Activated naive CD4-positive, alpha-beta T cell treated with anti-CD3 and anti-CD28 coated beads, Interleukin-2, amount 10 ng/mL, durations not matched to agents 7 days and 5 days (primary cell): Measurements from ENCODE around the gene ECPAS.
"Not testable (repeated sequence)": the region's sequence is repeated elsewhere in the genome, so short reads cannot be mapped to it uniquely, and the experiment has no call there.

Experiments used
- CTCF ChIA-PET: fragments of 350-600 bp; sonication (Branson Sonifier 250); formaldehyde crosslinking; loops from one replicate; lab custom pipeline; 2021; ENCODE audit warnings: antibody characterized with exemption; lab: Charles Lee
- DNase-seq: peaks from one replicate; pipeline ENCODE4 v3.0.0-alpha.2; 2020
- H3K27ac Mint-ChIP-seq: one replicate; pipeline ENCODE4 v1.8.0; 2021; ENCODE audit warnings: mild to moderate bottlenecking, moderate library complexity, mixed read lengths
- H3K27me3 Mint-ChIP-seq: one replicate; pipeline ENCODE4 v1.8.0; 2021; ENCODE audit warnings: mild to moderate bottlenecking, mixed read lengths
- H3K36me3 Mint-ChIP-seq: one replicate; pipeline ENCODE4 v1.8.0; 2021; ENCODE audit warnings: mixed read lengths
- H3K4me1 Mint-ChIP-seq: one replicate; pipeline ENCODE4 v1.8.0; 2021; ENCODE audit warnings: mixed read lengths
- H3K4me3 Mint-ChIP-seq: one replicate; pipeline ENCODE4 v1.8.0; 2021; ENCODE audit warnings: mild to moderate bottlenecking, moderate library complexity, mixed read lengths
- H3K9me3 Mint-ChIP-seq: one replicate; pipeline ENCODE4 v1.8.0; 2021; ENCODE audit warnings: mixed read lengths

The ECPAS gene

DNA sequence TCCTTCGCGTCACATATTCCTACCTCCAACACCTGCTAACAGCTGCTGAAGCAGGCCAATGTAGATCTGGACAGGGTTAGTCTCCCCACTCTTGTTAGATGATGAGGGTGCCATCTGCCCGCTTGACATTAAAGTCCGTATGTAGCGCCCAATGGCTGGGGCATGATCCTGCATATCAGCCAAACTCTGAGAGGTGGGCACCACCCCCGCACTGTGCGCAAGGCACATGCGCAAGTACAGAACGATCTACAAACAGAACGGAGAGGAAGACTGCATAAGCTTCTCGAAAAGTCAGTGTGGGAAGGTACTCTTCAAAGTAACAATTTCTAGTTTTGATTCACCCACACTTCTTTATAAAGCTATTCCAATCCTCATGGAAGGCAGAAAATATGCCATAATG, 69.8 kb downstream of the ECPAS start:
- no peak for DNase-seq
- Mint-ChIP-seq H3K36me3 (peaks cover 57% of the 10 kb centered on the region), H3K9me3 (no peaks in the 10 kb centered on the region), H3K27me3 (no peaks in the 10 kb centered on the region), H3K27ac (no peak overlapping the region), H3K4me1 (no peaks in the 10 kb centered on the region), H3K4me3 (no peak overlapping the region)
- CTCF ChIA-PET = no interaction called here

DNA sequence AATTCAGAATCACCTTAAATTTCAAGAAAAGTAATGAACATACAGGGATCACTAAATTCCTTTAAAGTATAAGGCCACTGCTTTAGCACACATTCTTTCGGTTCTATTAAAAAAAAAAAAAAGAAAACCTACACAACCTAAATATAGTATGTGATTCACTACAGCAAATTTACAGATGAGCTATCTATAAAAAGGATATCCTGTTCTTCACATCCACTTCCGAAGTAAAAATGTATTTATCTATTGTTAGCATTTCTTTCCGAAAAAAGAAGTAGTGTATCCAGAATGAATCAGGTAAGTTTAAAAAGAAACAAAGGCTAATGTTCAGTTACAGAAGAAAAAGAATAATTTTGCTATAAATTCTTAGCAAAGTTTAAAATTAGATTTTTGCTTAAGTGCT, 70.2 kb downstream of the ECPAS start:
- H3K27ac Mint-ChIP-seq = no peak overlapping the region
- no peak overlapping the region for H3K4me3 Mint-ChIP-seq
- H3K4me1 Mint-ChIP-seq = no peaks in the 10 kb centered on the region
- DNase-seq = no peak
- peaks cover 58% of the 10 kb centered on the region for H3K36me3 Mint-ChIP-seq
- CTCF ChIA-PET = no interaction called here
- no peaks in the 10 kb centered on the region for H3K9me3 Mint-ChIP-seq
- no peaks in the 10 kb centered on the region for H3K27me3 Mint-ChIP-seq

DNA sequence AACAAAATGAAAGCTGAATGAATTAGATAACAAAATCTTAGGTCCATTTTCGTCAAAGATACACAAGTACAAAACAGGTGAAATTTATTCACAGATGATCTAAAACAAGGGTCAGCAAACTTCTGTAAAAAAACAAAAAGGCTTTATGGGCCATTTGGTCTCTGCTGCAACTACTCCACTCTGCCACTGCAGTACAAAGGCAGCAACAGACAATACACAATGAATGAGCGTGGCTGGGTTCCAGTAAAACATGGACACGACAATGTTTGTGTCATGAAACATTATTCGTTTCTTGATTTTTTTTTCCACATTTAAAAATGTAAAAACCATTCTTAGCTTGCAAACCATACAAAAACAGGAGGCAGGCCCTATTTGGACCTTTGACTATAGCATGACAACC, 71.9 kb downstream of the ECPAS start:
- CTCF ChIA-PET = no interaction called here
- Mint-ChIP-seq H3K4me1 (no peaks in the 10 kb centered on the region), H3K27ac (no peak overlapping the region)

DNA sequence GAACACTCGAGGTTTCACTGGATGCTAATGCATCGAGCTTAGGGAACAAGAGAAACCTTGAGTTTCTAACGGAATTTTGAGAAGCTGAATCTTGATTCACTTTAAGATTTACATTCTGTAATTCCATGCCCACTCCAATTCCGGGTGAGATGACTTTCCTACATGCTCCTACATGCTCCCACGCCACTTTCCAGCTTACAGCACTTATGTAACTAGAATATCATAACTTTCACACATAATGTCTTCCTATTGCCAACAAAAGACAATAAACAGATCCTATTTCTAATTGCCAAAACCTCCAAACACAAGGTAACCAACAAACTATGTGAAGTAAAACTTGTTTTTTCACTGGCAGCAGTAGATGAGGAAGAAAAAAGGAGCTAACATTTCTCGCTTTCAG, 72.9 kb downstream of the ECPAS start:
- Mint-ChIP-seq H3K4me3 (no peak overlapping the region), H3K27ac (no peak overlapping the region)
- CTCF ChIA-PET = no interaction called here

More for the DNA sequence above, 71.9 kb downstream of the ECPAS start:
- H3K36me3 Mint-ChIP-seq = peaks cover 71% of the 10 kb centered on the region
- no peaks in the 10 kb centered on the region for H3K9me3 Mint-ChIP-seq
- no peak for DNase-seq
- H3K27me3 Mint-ChIP-seq = no peaks in the 10 kb centered on the region
- no peak overlapping the region for H3K4me3 Mint-ChIP-seq

DNA sequence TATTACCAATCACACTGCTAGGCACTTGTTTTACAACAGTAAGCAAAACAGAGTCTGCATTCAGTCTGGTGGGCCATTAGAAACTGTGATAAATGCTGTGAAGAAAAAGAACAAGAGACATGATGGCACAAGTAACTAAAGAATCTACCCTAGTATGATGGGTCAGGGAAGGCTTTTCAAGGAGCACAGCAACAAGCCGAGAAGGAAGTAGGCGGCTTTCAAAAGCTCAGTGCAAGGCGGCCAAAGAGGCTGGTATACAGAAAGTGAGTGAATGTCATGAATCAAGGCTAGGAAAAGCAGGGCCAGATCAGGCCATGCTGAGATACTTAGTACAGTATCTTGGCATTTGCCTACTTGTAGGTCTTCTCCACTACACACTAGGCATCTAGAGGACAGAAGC, 76.4 kb downstream of the ECPAS start:
- Mint-ChIP-seq H3K4me3 (no peak overlapping the region), H3K9me3 (peaks cover 7% of the 10 kb centered on the region), H3K27ac (no peak overlapping the region), H3K27me3 (no peaks in the 10 kb centered on the region), H3K4me1 (peaks cover 2% of the 10 kb centered on the region), H3K36me3 (peaks cover 78% of the 10 kb centered on the region)
- DNase-seq = no peak
- CTCF ChIA-PET = no interaction called here

More for the DNA sequence above, 72.9 kb downstream of the ECPAS start:
- Mint-ChIP-seq H3K9me3 (no peaks in the 10 kb centered on the region), H3K4me1 (no peaks in the 10 kb centered on the region), H3K36me3 (peaks cover 69% of the 10 kb centered on the region), H3K27me3 (no peaks in the 10 kb centered on the region)
- DNase-seq = no peak

DNA sequence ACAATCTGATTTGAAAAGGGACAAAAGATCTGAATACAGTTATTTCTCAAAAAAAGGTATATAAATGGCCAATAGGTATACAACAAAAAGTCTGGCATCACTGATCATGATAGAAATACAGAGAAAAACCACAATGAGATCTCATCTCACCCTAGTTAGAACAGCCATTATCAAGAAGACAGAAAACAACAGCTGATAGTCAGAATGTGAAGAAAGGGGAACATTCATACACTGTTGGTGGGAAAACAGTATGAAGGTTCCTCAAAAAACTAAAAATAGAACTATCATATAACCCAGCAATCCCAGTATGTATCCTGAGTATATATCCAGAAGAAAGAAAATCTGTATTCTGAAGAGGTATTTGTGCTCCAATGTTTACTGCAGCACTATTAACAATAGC, 78.5 kb downstream of the ECPAS start:
- Mint-ChIP-seq H3K36me3 (peaks cover 83% of the 10 kb centered on the region), H3K4me1 (peaks cover 2% of the 10 kb centered on the region), H3K27me3 (no peaks in the 10 kb centered on the region), H3K9me3 (peaks cover 19% of the 10 kb centered on the region), H3K27ac (no peak overlapping the region), H3K4me3 (no peak overlapping the region)
- CTCF ChIA-PET = no interaction called here
- no peak for DNase-seq

DNA sequence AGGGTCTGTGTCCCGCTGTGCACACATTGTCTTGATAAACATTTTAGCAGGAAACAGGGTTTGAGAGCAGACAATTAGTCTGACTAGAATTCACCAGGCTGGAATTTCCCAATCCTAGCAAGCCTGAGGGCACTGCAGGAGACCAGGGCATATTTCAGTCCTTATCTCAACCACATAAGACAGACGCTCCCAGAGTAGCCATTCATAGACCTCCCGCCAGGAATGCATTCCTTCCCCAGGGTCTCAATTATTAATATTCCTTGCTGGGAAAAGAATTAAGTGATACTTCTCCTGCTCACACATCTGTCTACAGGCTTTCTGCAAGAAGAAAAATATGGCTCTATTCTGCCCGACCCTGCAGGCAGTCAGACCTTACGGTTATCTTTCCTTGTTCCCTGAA, 82.7 kb downstream of the ECPAS start:
- H3K27ac Mint-ChIP-seq, CTCF ChIA-PET, H3K4me3 Mint-ChIP-seq, H3K4me1 Mint-ChIP-seq, H3K27me3 Mint-ChIP-seq, DNase-seq: not testable (repeated sequence)
- Mint-ChIP-seq H3K9me3 (peaks cover 27% of the 10 kb centered on the region), H3K36me3 (peaks cover 80% of the 10 kb centered on the region)

DNA sequence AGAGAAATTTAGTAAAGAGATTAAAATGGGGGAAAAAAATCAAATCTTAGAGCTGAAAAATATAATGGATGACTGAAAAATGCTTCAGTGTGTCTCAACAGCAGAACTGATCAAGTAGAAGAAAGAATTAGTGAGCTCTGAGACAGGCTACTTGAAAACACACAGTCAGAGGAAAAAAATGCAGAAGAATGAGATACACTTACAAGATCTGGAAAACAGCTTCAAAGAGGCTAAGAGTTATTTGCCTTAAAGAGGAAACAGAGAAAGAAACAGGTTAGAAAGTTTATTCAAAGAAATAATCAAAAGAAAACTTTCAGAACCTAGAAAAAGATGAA, 83.7 kb downstream of the ECPAS start:
- Mint-ChIP-seq H3K9me3 (peaks cover 27% of the 10 kb centered on the region), H3K4me3 (no peak overlapping the region), H3K27me3 (no peaks in the 10 kb centered on the region), H3K4me1 (no peaks in the 10 kb centered on the region), H3K27ac (peak overlapping the region; percentile 57), H3K36me3 (peaks cover 74% of the 10 kb centered on the region)
- CTCF ChIA-PET = no interaction called here
- no peak for DNase-seq

DNA sequence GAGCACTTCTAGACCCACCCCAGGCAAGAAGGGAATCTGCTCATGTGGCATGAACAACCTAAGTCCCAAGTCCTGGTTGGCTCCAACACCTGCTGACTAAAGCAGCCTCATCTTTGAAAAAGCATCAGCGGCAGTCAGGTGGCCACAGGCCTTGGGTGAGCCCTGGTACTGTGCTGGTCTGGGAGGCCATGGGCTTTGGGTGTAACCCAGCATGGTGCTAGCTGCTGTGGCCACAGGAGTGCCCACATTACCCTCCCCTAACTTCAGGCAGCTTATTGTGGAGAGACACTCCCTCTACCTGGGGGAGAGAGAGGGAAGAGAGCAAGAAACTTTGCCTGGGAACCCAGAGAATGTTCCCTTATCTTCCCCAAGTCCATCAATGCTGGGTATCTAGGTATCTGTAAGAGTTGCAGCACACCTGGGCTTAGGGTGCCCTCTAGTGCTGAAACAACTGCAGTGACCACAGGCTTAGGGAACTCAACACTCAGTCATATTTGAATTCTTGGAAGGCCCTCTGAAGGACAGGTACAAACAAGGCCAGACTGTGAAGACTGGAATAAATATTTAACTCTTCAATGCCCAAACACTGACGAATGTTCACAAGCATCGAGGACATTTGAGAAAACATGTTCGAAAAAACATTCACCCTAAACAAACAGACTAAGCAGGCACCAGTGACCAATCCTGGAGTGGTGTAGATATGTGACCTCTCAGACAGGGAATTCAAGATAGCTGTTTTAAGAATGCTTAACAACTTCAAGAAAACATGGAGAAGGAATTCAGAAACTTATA, 84.2 kb downstream of the ECPAS start:
- peak; percentile 37 for DNase-seq
- H3K36me3 Mint-ChIP-seq = peaks cover 74% of the 10 kb centered on the region
- no peak overlapping the region for H3K27ac Mint-ChIP-seq
- peaks cover 26% of the 10 kb centered on the region for H3K9me3 Mint-ChIP-seq
- no peaks in the 10 kb centered on the region for H3K27me3 Mint-ChIP-seq
- no peak overlapping the region for H3K4me3 Mint-ChIP-seq
- H3K4me1 Mint-ChIP-seq = no peaks in the 10 kb centered on the region
- CTCF ChIA-PET = interaction anchor here (1.4 kb wide), 1 partner anchor 24 kb away, joined by 4 read pairs; no protein-coding TSS in a partner anchor

DNA sequence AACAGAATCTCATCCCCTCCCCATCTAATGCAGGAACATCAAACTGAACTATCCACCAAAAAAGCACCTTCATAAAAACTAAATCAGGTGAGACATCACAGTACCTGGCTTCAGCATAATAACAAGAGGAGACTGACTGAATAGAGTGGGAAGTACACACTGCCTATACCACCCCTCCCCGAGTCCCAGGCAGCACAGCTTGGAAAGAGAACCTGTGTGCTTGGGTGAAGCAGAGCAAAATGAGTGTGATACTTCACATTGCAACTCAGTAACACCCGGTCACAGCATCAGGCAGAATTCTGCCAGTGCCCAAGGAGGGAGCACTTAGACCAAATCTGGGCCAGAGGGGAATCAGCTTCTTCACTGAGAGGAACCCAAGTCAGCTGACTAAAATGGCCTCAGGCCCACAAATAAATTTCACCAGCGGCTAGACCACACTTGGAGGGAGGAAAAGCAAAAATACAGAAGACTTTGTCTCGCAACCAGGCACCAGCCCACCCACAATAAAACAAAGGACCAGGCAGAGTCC, 84.9 kb downstream of the ECPAS start:
- Mint-ChIP-seq H3K27ac (no peak overlapping the region), H3K9me3 (peaks cover 20% of the 10 kb centered on the region), H3K4me3 (no peak overlapping the region), H3K36me3 (peaks cover 73% of the 10 kb centered on the region), H3K27me3 (no peaks in the 10 kb centered on the region), H3K4me1 (no peaks in the 10 kb centered on the region)
- DNase-seq = no peak
- CTCF ChIA-PET = interaction anchor here (1.4 kb wide), 1 partner anchor 23 kb away, joined by 4 read pairs; no protein-coding TSS in a partner anchor

DNA sequence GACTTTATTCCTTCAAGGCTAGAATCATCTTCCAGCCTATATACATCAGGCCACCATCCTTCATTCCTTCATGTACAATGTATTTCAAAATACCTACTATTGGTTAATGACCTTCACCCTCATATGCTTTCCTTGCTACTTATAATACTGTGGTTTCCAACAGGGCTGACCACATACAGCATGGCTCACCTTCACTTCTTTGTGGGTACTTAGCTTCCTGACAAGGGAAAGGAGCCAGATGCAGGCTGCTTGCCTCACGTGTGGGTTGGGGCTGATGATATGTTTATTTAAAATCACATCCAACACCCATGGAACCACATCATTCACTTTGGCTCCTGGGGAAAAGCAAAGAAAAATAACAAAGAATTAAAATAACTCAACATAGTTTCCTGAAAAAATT, 90.2 kb downstream of the ECPAS start:
- H3K9me3 Mint-ChIP-seq = no peaks in the 10 kb centered on the region
- CTCF ChIA-PET = no interaction called here
- no peak overlapping the region for H3K4me3 Mint-ChIP-seq
- H3K27ac Mint-ChIP-seq = no peak overlapping the region
- no peak for DNase-seq
- H3K36me3 Mint-ChIP-seq = peaks cover 48% of the 10 kb centered on the region
- no peaks in the 10 kb centered on the region for H3K27me3 Mint-ChIP-seq
- no peaks in the 10 kb centered on the region for H3K4me1 Mint-ChIP-seq

DNA sequence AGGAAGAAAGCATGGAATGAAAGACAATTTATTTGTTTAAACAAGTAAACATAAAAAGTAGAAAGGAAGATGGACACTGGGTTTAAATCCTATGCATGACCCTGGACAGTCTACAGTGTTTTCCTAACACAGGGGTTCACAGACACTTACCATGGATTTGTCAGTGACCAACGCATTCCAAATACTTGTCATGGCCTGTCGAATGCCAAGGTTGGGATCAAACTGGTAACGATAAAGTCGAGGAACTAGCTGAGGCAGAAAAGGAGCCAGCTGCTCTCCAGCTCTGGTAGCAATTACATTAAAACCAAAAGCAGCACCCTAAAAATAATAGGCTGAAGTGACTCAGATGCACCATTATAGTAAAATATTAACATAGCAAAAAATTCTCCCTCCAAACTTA, 94.8 kb downstream of the ECPAS start:
- H3K36me3 Mint-ChIP-seq = peaks cover 26% of the 10 kb centered on the region
- H3K9me3 Mint-ChIP-seq = no peaks in the 10 kb centered on the region
- no peak for DNase-seq
- H3K27ac Mint-ChIP-seq = no peak overlapping the region
- CTCF ChIA-PET = no interaction called here
- no peak overlapping the region for H3K4me3 Mint-ChIP-seq
- no peaks in the 10 kb centered on the region for H3K27me3 Mint-ChIP-seq
- no peaks in the 10 kb centered on the region for H3K4me1 Mint-ChIP-seq

DNA sequence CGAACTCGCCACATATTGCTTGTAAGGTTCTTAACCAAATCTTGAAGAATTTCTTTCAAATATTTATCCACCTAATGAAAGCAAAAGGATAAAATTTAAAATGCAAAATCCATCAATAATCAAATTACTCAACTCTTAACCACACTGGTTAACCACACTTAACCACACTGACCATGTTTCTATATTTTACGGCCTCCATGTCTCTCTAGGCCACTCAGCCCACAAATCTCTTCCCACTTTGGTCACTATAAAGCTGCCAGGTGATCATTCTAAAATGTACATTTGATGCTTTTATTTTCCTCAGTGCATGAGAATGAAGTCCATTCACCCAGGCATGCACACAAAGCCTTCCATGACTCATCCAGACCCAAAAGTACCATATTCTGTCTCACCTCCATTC, 97.8 kb downstream of the ECPAS start:
- no peaks in the 10 kb centered on the region for H3K27me3 Mint-ChIP-seq
- CTCF ChIA-PET = no interaction called here
- H3K9me3 Mint-ChIP-seq = no peaks in the 10 kb centered on the region
- H3K27ac Mint-ChIP-seq = no peak overlapping the region
- H3K4me1 Mint-ChIP-seq = no peaks in the 10 kb centered on the region
- DNase-seq = no peak
- H3K4me3 Mint-ChIP-seq = no peak overlapping the region
- peaks cover 20% of the 10 kb centered on the region for H3K36me3 Mint-ChIP-seq

DNA sequence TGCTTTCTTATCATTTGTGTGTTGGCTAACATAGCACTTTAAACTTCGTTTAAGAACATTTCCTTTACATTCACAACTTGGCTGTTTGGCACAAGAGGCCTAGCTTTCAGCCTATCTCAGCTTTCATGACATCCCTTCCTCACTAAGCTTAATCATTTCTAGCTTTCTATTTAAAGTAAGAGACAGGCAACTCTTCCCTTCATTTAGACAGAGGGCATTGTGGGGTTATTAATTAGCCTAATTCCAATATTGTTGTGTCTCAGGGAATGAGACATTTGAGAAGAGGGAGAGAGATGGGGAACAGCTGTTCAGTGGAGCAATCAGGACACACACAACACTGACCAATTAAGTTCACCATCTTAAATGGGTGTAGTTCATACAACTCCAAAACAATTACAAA, 103.2 kb downstream of the ECPAS start:
- DNase-seq = no peak
- no peaks in the 10 kb centered on the region for H3K27me3 Mint-ChIP-seq
- H3K36me3 Mint-ChIP-seq = peaks cover 42% of the 10 kb centered on the region
- no peak overlapping the region for H3K27ac Mint-ChIP-seq
- CTCF ChIA-PET = no interaction called here
- H3K9me3 Mint-ChIP-seq = no peaks in the 10 kb centered on the region
- no peaks in the 10 kb centered on the region for H3K4me1 Mint-ChIP-seq
- H3K4me3 Mint-ChIP-seq = no peak overlapping the region

DNA sequence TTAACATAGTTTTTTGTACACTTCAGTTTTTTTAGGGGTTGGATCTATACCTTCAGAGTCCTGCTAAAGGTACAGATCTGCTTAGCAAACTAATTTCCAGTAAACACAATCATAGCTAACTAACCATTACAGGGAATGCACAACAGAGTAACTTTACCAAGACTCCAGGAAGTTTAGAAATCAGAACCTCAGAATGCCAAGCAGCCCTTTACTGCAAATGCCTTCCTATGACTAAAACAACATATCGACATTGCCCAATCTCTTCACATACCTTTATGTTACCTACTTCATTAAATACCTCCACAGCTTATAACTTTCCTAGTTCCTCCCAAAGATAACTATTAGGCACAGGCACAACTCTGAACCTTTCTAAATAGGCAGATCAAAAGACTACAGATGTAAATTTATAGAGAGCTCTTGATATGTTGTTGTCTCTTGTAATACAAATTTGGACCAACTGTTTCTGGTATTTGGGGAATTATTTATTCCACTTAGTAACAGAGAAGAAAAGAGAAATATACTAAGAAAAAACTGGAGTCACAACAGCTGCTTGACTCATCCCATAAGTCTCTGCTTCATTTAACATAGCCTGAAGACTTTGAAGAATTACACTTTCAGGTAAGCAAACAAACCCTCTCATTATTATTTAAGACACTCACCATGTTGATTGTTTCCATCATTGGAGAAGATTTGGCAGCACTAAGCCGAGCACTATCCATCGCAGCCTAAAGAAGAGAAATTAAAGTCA, 108.2 kb downstream of the ECPAS start:
- Mint-ChIP-seq H3K9me3 (no peaks in the 10 kb centered on the region), H3K4me3 (no peak overlapping the region), H3K4me1 (no peaks in the 10 kb centered on the region), H3K27me3 (no peaks in the 10 kb centered on the region), H3K36me3 (peaks cover 58% of the 10 kb centered on the region), H3K27ac (no peak overlapping the region)
- CTCF ChIA-PET = interaction anchor here (1.2 kb wide), 1 partner anchor 23 kb away, joined by 4 read pairs; no protein-coding TSS in a partner anchor
- no peak for DNase-seq
